Measurements from ENCODE around the gene SLC9B1. TPM values are rescaled to one million over a fixed set of nuclear protein-coding genes. Genes with fewer than 3 reads are reported as not detected.
"Not testable (repeated sequence)": the region's sequence is repeated elsewhere in the genome, so short reads cannot be mapped to it uniquely, and the experiment has no call there.

Gene SLC9B1
- total and polyA plus RNA-seq, 4 donors = 0.12 to 4.6 (median 0.35) TPM

DNA sequence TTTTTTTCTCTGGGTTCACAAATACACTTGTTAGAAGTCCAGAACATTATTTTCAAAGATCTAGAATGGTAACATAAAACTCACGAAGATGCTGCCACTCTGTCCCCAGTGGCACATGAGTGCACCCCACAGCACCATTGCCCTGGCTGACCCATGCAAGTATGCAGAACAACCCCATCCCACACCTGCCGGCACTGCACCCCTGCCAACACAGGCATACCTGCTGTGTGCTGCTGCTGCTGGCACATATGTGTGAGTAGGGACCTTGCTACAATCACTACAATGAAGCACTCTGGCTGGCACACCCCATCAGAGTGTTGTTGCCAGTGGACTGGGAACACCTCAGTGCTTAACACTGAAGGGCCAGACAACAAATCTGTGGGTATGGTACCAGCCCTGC is 83.8 kb downstream of the SLC9B1 start:
- ATAC-seq (ENCODE audit: insufficient read depth, low FRiP score) (no peak), DNase-seq (no peak)
- Histone ChIP-seq H3K9me3 (ENCODE audit: control insufficient read depth in 4 of 4, insufficient read depth in 3 of 4, low read length in 3 of 4) (no peaks in the 10 kb centered on the region), H3K27me3 (ENCODE audit: control insufficient read depth in 3 of 3, insufficient read depth in 3 of 3, low read length in 2 of 3) (no peaks in the 10 kb centered on the region), H3K36me3 (ENCODE audit: control insufficient read depth in 4 of 4, insufficient read depth in 4 of 4, low read length in 4 of 4) (peaks cover 0 to 1% (median 0%) of the 10 kb centered on the region in 4 donors), H3K4me1 (ENCODE audit: control insufficient read depth in 5 of 5, insufficient read depth in 5 of 5, low read length in 5 of 5) (no peaks in the 10 kb centered on the region), H3K9ac (ENCODE audit: insufficient read depth in 1 of 2, low read length in 2 of 2) (no peak overlapping the region), H3K27ac (ENCODE audit: low read depth in 1 of 2, low read length in 1 of 2) (no peak overlapping the region), H3K4me3 (no peak overlapping the region)
- TF ChIP-seq, protein P1, sequence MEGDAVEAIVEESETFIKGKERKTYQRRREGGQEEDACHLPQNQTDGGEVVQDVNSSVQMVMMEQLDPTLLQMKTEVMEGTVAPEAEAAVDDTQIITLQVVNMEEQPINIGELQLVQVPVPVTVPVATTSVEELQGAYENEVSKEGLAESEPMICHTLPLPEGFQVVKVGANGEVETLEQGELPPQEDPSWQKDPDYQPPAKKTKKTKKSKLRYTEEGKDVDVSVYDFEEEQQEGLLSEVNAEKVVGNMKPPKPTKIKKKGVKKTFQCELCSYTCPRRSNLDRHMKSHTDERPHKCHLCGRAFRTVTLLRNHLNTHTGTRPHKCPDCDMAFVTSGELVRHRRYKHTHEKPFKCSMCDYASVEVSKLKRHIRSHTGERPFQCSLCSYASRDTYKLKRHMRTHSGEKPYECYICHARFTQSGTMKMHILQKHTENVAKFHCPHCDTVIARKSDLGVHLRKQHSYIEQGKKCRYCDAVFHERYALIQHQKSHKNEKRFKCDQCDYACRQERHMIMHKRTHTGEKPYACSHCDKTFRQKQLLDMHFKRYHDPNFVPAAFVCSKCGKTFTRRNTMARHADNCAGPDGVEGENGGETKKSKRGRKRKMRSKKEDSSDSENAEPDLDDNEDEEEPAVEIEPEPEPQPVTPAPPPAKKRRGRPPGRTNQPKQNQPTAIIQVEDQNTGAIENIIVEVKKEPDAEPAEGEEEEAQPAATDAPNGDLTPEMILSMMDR (IDR thresholded peaks at IDR 0.05; ENCODE audit: control extremely low read depth, extremely low read depth) = no peak
- 91 to 94% methylated on average over 2 of the region's 2 CpGs for WGBS, 2 donors

DNA sequence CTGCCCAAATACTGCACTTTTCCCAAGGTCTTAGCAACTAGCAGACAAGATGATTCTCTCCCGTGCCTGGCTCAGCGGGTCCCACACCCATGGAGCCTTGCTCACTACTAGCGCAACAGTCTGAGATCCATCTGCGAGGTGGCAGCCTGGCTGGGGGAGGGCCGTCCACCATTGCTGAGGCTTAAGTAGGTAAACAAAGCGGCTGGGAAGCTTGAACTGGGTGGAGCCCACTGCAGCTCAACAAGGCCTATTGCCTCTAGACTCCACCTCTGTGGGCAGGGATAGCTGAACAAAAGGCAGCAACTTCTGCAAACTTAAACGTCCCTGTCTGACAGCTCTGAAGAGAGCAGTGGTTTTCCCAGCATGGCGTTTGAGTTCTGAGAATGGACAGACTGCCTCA is 99.8 kb downstream of the SLC9B1 start:
- 85 to 95% methylated on average over 8 of the region's 8 CpGs for WGBS, 2 donors
- DNase-seq; H3K9ac ChIP-seq (ENCODE audit: insufficient read depth in 1 of 2, low read length in 2 of 2); H3K4me1 ChIP-seq (ENCODE audit: control insufficient read depth in 5 of 5, insufficient read depth in 5 of 5, low read length in 5 of 5); H3K36me3 ChIP-seq (ENCODE audit: control insufficient read depth in 4 of 4, insufficient read depth in 4 of 4, low read length in 4 of 4); H3K9me3 ChIP-seq (ENCODE audit: control insufficient read depth in 4 of 4, insufficient read depth in 3 of 4, low read length in 3 of 4); H3K27ac ChIP-seq (ENCODE audit: low read depth in 1 of 2, low read length in 1 of 2); H3K4me3 ChIP-seq; H3K27me3 ChIP-seq (ENCODE audit: control insufficient read depth in 3 of 3, insufficient read depth in 3 of 3, low read length in 2 of 3); ATAC-seq (ENCODE audit: insufficient read depth, low FRiP score): not testable (repeated sequence)

DNA sequence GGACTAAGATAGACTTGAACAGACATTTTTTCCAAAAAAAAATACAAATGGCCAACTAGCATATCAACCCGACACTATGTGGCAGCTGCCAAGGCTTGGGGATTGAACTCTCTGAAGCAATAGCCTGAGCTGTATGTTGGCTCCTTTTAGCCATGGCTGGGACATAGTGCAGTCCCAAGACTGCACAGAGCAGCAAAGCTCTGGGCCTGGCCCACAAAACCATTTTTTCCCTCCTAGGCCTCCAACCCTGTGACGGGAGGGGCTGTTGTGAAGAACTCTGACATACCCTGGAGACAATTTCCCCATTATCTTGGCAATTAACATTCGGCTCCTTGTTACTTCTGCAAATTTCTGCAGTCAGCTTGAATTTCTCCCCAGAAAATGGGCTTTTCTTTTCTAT is 100.6 kb downstream of the SLC9B1 start:
- 92 to 94% methylated on average over 3 of the region's 3 CpGs for WGBS, 2 donors
- Histone ChIP-seq H3K27me3 (ENCODE audit: control insufficient read depth in 3 of 3, insufficient read depth in 3 of 3, low read length in 2 of 3) (no peaks in the 10 kb centered on the region), H3K4me3 (no peak overlapping the region), H3K9ac (ENCODE audit: insufficient read depth in 1 of 2, low read length in 2 of 2) (no peak overlapping the region), H3K9me3 (ENCODE audit: control insufficient read depth in 4 of 4, insufficient read depth in 3 of 4, low read length in 3 of 4) (peaks cover 0 to 5% (median 1%) of the 10 kb centered on the region in 4 donors), H3K36me3 (ENCODE audit: control insufficient read depth in 4 of 4, insufficient read depth in 4 of 4, low read length in 4 of 4) (peaks cover 0 to 2% (median 0%) of the 10 kb centered on the region in 4 donors), H3K27ac (ENCODE audit: low read depth in 1 of 2, low read length in 1 of 2) (no peak overlapping the region), H3K4me1 (ENCODE audit: control insufficient read depth in 5 of 5, insufficient read depth in 5 of 5, low read length in 5 of 5) (no peaks in the 10 kb centered on the region)
- ATAC-seq (ENCODE audit: insufficient read depth, low FRiP score) = no peak
- DNase-seq = no peak
- TF ChIP-seq, protein P1 (IDR thresholded peaks at IDR 0.05; ENCODE audit: control extremely low read depth, extremely low read depth) = no peak

DNA sequence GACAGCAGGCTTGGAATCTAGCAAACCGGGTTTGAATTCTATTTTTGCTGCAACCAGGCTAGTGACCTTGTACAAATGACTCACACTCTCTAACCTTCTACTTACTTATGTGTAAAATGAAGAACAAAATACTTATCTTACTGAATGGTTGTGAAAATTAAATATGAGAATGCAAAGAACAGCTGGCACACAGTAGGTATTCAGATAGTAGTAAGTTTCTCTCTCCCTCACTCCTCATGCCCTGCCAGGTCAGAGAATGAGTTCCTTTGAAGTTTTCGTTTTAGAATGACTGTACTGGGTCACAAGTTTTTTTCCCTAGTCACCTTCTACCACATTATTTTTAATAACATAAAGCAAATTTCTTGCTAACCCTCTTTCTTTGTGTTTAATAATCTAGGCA is 117.7 kb downstream of the SLC9B1 start:
- no peak overlapping the region for H3K9ac ChIP-seq (ENCODE audit: insufficient read depth in 1 of 2, low read length in 2 of 2)
- no peaks in the 10 kb centered on the region for H3K36me3 ChIP-seq (ENCODE audit: control insufficient read depth in 4 of 4, insufficient read depth in 4 of 4, low read length in 4 of 4)
- ATAC-seq (ENCODE audit: insufficient read depth, low FRiP score) (no peak), DNase-seq (no peak)
- H3K9me3 ChIP-seq (ENCODE audit: control insufficient read depth in 4 of 4, insufficient read depth in 3 of 4, low read length in 3 of 4) = no peaks in the 10 kb centered on the region
- WGBS, 2 donors = 71 to 84% methylated on average over 2 of the region's 2 CpGs
- H3K4me1 ChIP-seq (ENCODE audit: control insufficient read depth in 5 of 5, insufficient read depth in 5 of 5, low read length in 5 of 5) = no peaks in the 10 kb centered on the region
- TF ChIP-seq, protein P1 (IDR thresholded peaks at IDR 0.05; ENCODE audit: control extremely low read depth, extremely low read depth) = no peak
- H3K27ac ChIP-seq (ENCODE audit: low read depth in 1 of 2, low read length in 1 of 2) = no peak overlapping the region
- H3K4me3 ChIP-seq = no peak overlapping the region
- no peaks in the 10 kb centered on the region for H3K27me3 ChIP-seq (ENCODE audit: control insufficient read depth in 3 of 3, insufficient read depth in 3 of 3, low read length in 2 of 3)

DNA sequence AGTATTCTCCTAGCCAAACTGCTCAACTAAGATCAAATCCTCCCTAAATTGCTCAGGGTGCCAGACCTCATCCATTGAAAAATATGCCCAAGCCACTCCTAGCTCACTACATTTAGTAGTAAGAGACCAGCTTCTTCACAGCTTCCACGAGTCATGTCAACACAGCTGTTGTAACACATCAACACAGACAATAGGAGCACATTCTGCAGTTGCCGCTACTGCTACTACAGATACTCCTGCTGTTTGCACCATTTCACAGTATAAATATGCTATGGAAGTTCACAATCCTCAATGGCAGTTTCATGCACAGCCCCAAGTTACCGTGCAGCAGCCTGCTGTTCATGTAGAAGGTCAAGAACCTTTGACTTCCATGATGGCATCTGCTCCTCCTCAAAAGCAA is 121.9 kb downstream of the SLC9B1 start:
- H3K4me1 ChIP-seq (ENCODE audit: control insufficient read depth in 5 of 5, insufficient read depth in 5 of 5, low read length in 5 of 5); H3K4me3 ChIP-seq; ATAC-seq (ENCODE audit: insufficient read depth, low FRiP score); H3K27ac ChIP-seq (ENCODE audit: low read depth in 1 of 2, low read length in 1 of 2); H3K36me3 ChIP-seq (ENCODE audit: control insufficient read depth in 4 of 4, insufficient read depth in 4 of 4, low read length in 4 of 4); DNase-seq; H3K27me3 ChIP-seq (ENCODE audit: control insufficient read depth in 3 of 3, insufficient read depth in 3 of 3, low read length in 2 of 3); H3K9ac ChIP-seq (ENCODE audit: insufficient read depth in 1 of 2, low read length in 2 of 2); H3K9me3 ChIP-seq (ENCODE audit: control insufficient read depth in 4 of 4, insufficient read depth in 3 of 4, low read length in 3 of 4): not testable (repeated sequence)
- WGBS, 2 donors = 79% methylated on average over 3 of the region's 3 CpGs

DNA sequence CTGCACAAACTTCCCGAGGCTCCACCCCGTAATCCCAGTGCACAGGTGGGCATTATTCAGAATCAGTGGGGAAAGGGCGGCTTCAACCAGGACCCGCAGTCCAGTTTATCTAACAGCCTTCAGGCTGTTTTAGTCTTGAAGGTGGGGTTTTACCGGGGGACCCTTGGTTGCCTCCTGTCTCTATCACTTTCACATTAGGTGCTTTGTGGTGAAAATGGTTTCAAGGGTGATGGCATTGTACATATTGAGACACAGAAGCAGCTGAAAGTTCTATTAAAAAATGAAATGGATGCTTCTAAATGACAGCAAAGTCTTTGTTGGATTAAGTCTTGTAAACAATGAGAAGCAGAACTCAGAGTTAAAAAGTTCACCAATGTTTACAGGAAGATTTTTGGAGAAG is 123.0 kb downstream of the SLC9B1 start:
- not testable (repeated sequence) for H3K4me1 ChIP-seq (ENCODE audit: control insufficient read depth in 5 of 5, insufficient read depth in 5 of 5, low read length in 5 of 5); H3K9me3 ChIP-seq (ENCODE audit: control insufficient read depth in 4 of 4, insufficient read depth in 3 of 4, low read length in 3 of 4); H3K27ac ChIP-seq (ENCODE audit: low read depth in 1 of 2, low read length in 1 of 2); DNase-seq; H3K27me3 ChIP-seq (ENCODE audit: control insufficient read depth in 3 of 3, insufficient read depth in 3 of 3, low read length in 2 of 3); H3K4me3 ChIP-seq; ATAC-seq (ENCODE audit: insufficient read depth, low FRiP score); H3K36me3 ChIP-seq (ENCODE audit: control insufficient read depth in 4 of 4, insufficient read depth in 4 of 4, low read length in 4 of 4); H3K9ac ChIP-seq (ENCODE audit: insufficient read depth in 1 of 2, low read length in 2 of 2)
- WGBS, 2 donors = 95 to 96% methylated on average over 5 of the region's 5 CpGs

All from lung (tissue), 12 donors.